22Rv1 (cell line): ENCODE data around the gene KREMEN2.

ENCODE experiments used
- ZFX ChIP-seq: fragments of 450-650 bp; IDR thresholded peaks from 2 replicates; pipeline ENCODE4 v1.6.1; 2017; ENCODE audit warnings: antibody characterized with exemption, borderline replicate concordance
- TF ChIP-seq, protein P1 (sequence below): fragments of 450-650 bp; IDR thresholded peaks from 2 replicates; pipeline ENCODE4 v1.5.1; 2017; ENCODE audit warnings: mild to moderate bottlenecking

DNA sequence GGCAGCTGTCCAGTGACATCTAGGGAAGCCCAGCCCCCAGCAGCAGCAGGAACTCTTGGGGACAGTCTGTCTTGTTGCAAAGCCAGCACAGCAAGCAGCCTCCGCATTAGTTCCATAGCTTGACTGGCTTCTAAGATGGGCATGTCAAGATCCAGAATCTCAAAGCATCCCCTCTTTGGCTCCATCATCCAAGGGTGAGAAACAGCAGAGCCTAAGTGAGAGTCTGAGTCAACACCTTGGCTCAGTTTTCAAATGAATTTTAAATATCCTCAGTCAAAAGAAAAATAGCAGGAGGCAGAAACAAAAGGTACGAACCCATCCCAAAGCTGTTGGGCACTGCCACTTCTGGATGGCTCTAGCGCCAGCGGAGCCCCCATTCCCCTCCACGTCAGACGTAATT lies 50.9 kb downstream of the KREMEN2 start:
- TF ChIP-seq, protein P1, sequence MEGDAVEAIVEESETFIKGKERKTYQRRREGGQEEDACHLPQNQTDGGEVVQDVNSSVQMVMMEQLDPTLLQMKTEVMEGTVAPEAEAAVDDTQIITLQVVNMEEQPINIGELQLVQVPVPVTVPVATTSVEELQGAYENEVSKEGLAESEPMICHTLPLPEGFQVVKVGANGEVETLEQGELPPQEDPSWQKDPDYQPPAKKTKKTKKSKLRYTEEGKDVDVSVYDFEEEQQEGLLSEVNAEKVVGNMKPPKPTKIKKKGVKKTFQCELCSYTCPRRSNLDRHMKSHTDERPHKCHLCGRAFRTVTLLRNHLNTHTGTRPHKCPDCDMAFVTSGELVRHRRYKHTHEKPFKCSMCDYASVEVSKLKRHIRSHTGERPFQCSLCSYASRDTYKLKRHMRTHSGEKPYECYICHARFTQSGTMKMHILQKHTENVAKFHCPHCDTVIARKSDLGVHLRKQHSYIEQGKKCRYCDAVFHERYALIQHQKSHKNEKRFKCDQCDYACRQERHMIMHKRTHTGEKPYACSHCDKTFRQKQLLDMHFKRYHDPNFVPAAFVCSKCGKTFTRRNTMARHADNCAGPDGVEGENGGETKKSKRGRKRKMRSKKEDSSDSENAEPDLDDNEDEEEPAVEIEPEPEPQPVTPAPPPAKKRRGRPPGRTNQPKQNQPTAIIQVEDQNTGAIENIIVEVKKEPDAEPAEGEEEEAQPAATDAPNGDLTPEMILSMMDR, result no peak
- TF ChIP-seq ZFX, result no peak
